ENCODE measurements around the gene HIRIP3.
A peak's percentile ranks its signal among the peaks of the same experiment; 100 is the strongest.
"Not testable (repeated sequence)": the region's sequence is repeated elsewhere in the genome, so short reads cannot be mapped to it uniquely, and the experiment has no call there.

HIRIP3 gene

DNA sequence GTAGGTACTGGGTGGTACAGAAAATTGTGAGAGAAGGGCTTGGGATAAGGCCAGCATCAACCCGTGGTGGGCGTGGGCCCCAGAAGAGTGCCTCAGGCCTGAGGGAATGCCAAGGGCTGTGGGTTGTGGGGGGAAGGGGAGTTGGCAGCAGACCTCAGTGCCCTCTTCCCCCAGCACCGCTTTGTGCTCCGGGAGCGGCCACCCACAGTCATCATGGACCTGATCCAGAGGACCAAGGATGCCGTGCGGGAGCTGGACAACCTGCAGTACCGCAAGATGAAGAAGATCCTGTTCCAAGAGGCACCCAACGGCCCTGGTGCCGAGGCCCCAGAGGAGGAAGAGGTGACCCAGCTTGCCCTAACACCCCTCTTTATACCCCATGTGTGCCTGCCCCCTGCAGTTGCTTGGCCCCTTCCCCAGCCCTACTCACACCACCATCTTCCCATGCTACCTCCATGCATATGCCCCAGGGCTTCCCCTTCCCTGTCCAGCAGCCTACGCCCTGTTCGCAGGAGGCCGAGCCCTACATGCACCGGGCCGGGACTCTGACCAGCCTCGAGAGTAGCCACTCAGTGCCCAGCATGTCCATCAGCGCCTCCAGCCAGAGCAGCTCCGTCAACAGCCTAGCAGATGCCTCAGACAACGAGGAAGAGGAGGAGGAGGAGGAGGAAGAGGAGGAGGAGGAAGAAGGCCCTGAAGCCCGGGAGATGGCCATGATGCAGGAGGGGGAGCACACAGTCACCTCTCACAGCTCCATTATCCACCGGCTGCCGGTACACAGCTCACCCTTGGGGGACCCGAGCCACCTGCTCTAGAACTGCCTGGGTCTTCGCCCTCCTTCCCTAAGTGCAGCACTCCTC, 12.6 kb downstream of the HIRIP3 start:
- DNase-seq, result no peak

DNA sequence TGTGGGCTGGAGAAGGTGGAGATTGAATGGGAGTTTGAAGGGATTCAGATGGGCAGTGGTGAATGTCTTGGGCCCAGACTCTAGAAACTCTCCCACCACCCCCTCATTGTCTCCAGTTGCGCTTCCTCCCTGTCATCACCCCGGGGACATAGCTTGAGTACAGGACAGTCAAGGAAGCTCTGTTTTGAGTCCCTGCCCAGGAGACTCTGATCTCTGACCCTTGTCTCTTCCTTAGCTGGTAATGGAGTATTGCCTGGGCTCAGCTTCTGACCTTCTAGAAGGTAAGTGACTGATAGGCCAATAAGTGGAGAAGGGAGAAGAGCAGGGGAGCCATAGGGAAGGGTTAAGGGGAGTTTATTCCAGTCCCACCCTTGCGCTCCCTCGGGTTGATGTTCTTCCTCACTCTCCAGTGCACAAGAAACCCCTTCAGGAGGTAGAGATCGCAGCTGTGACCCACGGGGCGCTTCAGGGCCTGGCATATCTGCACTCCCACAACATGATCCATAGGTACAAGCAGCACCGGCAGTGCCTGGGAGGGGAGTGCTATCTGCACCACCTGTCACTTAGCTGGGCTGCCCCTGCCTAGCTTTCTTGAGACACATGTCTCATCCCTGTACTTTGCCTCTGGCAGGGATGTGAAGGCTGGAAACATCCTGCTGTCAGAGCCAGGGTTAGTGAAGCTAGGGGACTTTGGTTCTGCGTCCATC, 16.7 kb downstream of the HIRIP3 start:
- no peak for DNase-seq

DNA sequence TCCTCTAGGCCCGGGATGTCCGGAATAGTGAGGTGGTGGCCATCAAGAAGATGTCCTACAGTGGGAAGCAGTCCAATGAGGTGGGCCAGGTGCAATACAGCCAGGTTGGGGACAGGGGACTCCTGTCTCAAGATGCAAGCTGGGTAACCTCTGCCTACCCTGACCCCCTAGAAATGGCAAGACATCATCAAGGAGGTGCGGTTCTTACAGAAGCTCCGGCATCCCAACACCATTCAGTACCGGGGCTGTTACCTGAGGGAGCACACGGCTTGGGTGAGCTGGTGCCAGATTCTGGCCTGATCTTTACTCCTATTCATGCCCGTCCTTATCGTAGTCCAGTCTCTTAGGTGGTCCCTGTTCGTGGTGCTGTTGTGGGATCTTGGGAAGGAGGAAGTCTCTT, 17.3 kb downstream of the HIRIP3 start:
- DNase-seq, result no peak

DNA sequence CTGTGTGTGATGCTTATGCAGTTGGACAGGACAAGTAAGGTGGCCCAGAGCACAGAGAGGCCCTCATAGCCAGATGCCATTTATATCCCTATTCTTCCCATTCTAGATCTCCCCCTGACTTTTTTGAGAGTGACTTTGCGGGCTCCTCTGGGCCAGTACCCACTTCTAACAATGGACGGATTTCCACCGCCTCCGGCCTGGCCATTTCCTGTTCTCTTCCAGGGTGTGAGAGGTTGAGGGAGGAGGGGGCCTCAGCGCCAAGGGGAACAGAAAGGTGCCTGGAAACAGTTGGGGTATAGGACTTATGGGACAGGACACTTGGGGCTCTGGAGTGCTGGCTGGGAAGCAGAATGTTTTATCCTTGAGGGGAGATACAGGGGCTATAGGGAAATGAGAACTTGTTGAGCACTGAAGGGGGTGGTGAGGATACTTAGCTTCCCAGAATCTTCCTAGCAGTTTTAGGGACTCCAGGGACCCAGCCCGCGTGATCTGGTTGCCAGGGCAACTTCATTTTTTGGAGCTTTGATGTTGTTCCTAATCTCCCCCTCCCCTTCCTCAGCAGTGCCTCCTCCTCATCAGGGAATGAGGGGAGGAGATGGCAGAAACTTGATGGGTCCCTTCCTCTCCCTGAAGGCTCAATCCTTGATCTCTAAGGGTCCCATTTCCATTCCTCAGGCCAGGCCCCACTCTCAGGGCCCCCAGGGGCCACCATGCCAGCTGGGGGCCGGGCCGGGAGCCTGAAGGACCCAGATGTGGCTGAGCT, 18.2 kb downstream of the HIRIP3 start:
- DNase-seq, result no peak

DNA sequence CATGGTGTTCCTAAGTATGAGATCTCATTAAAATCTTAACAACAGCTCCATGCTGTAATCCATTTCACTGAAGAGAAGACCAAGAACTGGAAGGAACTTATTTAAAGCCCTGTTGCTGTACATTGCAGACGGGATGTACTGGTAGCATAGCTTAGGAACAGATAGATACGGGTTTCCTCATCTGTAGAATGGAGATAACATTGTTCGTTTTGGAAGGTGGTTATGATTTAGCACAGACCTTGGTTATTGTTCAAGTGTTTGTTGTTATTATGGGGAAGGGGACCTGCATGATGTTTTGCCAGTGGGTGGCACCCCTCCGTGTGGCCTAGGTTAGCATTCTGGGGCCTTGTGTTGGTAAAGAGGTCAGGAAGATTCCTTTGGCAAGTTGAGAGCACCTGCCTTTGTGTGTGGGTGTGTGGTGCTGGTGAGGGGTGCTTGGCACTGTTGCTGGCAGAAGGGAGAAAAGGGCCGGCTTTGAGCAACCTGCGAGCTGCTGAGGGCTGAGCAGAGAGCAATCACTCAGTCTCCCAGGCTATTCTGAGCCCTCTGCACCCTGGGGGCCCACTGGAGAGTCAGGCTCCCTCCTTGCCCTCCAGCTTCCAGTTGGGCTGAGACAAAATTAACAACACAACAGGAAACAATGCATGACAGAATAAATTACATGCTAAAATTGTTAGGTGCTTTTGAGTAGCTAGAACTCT, 19.5 kb downstream of the HIRIP3 start:
- no peak for DNase-seq

DNA sequence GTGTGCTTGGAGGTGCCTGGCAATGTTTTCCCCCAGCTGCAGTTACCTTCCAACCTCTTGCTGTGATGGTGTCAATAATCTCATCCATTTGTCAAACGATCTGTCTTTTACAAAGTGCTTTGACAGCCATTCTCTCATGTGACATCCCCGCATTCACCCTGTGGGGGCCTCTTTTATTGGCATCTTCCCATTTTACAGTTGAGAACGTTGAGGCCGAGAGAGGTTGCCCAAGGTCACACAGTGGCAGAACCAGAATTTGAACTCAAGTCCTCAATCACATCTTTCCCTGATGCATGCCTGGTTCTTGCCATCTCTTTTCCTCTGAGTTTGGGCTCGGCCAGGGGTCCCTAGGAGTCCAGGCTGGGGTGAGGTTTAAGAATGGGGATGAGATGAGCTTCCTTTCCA, 20.3 kb downstream of the HIRIP3 start:
- no peak for DNase-seq

DNA sequence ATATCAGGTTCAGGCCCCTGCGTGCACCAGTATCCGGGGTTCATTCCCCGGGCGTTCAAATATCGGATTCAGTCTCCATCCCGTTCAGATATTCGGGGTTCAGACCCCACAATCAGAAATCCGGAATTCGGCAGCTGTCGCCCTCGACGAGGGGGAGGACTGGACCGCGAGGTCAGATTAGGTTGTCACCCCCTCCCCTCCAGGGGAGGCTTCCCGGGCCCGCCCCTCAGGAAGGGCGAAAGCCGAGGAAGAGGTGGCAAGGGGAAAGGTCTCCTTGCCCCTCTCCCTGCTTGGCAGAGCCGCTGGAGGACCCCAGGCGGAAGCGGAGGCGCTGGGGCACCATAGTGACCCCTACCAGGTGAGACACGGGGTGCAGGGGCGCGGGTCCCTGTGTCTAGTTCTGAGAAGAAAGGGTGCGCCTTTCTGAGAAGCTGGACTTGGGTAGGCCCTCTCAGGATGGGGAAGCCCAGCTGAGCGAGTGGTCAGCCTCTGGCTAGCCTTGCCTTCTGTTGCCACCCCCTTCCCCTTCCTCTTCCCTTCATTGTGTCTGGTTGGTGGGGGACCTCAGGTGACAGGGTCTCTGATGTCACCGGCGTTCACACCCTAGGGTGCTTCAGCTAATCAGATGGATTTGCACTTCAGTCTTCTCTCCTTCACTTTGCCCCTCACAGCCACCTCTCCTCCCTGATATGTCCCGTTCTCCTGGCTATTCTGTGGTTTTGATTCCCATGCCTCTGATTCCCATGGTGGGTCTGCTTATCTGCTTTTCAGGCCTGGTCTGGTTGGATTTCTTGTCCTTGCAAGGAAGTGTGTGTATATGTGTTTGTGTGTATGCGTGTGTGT, 20.9 kb downstream of the HIRIP3 start:
- DNase-seq, result peak; percentile 32

DNA sequence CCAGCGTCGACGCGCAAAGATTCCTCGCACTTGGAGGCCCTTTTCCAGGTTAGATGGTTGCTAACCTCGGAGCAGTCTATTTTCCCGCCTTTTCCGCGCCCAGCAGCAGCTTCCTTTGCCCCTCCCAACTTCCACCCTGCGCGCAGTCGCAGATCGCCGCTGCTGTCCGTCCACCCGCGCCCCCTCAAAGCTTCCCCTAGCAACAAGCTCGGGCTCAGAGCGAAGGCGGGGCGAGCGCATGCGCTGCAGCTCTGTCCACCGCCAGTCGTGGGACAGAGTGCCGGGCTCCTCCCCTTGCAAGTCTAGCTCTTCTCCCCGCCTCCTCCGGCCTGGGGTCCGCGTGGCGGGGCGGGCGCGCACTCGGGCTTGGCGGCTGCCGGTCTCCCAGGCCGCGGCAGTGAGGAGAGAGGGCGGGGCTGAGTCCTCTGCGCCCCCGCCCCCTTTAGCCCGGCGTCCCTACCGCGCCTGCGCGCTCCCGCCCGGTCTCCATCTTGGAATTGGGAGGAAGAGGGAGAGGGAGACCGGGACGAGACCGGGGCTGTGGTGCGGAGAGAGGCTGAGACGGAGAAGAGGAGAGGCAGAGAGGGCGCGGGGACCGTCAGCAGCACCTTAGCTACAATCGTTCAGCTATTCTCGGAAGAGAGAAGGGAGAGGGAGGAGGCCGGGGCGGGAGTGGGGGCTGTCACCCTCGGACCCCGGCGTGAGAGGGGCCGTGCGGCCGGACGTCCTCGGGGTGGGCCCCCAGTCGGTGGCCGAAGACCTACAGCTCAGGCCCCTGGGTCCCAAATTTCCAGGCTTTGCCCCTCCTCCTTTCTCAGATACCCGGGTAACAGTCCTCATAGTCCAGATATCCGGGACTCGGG, 21.8 kb downstream of the HIRIP3 start, which contains the start of gene TAOK2:
TAOK2 (plus strand) TSS at position 485 of the 863 bp plus-strand sequence. CDS start 3,905 bp downstream, outside the sequence.
- DNase-seq, result peak; percentile 90

DNA sequence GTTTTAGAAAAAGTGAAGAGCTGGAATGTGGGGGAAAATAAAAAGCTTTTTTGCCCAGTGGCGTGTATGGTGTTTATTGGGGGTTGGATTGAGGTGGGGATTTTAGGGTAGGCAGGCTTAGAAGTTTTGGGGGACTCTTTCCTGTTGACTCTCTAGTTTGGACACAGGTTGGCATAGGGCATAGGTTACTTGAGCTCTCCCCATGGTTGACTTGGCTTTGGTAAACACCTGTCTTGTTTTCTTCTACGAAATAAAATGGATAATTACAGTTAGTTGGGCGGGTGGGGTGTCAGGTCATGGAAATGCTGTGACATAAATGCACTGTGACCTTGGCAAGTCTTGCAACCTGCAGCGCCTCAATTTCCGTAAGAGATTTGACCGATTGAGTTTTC, 22.4 kb downstream of the HIRIP3 start:
- no peak for DNase-seq

DNA sequence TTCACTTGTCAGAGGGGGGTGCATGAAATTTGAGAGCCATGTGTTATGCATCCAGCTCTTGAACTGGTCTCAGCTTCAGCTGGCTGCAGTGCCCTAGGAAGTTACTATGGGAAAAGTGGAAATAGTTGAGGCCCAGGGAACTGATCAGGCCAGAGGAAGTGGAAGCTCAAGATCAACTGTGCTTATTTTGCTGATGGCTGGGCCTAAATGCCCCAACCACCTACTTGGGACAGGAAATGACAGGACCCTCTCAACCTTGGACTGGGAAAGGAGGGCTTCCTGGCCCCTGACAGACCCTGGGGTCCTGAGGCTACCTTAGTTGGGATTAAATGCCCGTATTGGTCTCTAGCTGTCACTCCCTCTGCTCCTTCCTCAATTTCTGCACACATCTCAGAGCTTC, 22.9 kb downstream of the HIRIP3 start:
- DNase-seq, result no peak

DNA sequence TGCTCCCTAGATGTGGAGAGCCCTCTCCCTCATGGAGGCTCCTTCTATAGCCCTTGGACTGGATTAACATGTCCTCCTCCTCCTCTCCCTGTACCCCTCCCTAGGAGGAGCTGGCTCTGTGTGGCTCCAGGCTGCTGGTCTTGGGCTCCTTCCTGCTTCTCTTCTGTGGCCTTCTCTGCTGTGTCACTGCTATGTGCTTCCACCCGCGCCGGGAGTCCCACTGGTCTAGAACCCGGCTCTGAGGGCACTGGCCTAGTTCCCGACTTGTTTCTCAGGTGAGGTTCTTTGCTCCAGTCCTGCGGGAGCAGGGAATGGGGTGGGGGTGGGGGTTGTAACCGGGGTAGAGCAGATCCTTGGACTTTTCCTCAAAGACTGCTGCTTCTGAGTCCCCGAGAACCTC, 24.1 kb downstream of the HIRIP3 start:
- DNase-seq, result no peak

DNA sequence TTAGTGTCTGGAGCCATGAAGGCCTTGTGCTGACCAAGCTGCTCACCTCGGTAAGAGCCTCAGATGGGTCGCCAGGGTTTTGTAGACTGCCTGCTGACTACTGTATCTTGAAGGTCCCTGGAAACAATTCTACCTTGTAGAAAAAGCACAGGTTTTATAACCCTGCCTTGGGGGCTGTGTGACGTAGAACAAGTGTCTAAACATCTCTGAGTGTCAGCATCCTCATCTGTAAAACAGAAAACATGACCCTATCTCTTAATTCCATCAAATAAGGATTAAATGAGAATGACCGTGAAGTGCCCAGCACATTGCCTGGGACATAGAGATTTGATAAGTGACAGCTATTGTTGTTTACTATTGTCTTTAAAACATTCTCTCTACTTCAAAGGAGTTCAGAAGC, 27.2 kb downstream of the HIRIP3 start:
- no peak for DNase-seq

DNA sequence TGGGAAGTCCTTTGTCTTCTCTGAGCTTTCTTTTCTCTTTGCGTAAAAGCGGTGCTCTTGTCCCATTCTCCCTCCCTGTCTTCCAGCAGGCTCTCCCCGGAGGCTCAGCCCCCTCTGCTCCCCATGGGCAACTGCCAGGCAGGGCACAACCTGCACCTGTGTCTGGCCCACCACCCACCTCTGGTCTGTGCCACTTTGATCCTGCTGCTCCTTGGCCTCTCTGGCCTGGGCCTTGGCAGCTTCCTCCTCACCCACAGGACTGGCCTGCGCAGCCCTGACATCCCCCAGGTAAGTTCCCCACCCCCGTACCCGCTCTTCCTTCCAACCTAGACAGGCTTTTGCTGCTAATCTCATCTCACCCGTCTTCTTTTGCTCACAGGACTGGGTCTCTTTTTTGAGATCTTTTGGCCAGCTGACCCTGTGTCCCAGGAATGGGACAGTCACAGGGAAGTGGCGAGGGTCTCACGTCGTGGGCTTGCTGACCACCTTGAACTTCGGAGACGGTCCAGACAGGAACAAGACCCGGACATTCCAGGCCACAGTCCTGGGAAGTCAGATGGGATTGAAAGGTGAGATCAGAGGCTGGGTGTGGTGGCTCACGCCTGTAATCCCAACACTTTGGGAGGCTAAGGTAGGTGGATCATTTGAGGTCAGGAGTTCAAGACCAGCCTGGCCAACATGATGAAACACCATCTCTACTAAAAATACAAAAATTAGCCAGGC, 32.2 kb downstream of the HIRIP3 start:
- no peak for DNase-seq

DNA sequence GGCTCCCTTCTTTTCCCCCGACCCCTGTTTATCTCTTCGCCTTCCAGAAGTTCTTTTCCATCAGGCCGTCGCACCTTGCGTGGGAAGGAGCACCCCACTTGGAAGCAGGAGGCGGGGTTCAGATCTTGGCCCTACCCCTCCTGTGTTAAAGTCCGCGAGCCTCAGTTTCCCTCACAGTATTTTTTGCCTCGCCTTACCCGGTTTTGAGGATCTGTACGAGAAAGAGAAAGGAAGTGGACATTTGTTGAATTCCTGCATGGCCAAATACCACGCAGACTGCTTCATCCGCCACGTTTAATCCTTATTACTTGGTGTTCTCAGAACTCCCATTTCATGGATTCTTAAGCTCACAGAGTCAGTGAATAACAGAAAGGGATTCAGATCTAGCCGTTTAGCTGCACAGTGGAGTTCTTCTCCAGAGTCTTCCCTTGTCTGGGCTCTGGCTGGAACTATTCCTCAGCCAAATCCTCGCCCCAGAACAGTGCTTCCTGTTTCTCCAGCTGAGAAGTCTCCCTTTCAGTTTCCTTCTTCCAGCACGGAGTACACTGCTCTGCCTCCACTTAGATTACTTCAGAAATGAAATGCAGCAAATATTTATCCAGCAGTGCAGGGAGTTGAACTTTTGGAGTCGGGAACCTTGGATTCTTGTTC, 32.9 kb downstream of the HIRIP3 start:
- DNase-seq, result no peak

DNA sequence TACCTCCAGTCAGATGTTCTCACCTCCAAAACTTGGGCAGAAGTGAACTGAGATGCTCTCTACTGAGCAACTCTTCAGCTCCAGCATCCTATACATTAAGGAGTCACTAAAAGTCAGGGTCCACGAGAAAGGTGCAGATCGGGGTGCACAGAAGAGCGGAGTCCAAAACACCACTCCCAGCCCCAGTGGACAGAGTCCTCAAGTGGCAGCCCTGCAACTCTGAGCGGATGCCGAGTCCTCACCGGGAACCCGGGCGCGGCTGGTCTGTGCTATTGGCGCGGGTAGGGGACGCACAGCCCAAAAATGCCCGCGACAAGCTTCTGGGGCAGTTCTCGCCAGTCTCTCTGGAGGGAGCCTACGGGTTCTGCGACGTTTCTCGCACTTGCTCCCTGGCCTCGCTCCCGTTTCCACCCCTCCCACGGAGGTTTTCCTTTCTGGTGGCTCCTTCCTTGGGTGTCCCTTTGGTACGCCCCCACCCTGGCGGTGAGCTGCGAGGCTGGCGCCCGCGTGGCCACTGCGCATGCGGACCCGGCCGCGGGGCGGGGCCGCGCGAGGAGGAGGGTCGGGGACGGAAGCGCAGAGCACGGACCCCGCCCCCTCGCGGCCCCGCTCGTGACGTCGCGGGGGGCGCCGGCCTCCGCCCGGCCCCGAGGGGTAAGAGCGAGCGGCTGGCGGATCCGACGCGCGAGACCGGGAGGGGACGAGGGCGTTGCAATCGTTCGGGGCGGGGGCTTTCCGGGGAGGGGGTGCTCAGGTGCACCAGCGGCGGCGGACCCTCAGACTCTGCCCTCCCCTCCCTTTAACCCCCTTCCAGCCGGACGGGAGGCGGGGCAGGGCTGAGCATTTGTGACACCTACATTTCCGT, 33.7 kb downstream of the HIRIP3 start, which contains the start of gene TMEM219:
TMEM219 (plus strand) TSS at position 601 of the 865 bp plus-strand sequence. CDS start 1,065 bp downstream, outside the sequence.
- peak; percentile 98 for DNase-seq

DNA sequence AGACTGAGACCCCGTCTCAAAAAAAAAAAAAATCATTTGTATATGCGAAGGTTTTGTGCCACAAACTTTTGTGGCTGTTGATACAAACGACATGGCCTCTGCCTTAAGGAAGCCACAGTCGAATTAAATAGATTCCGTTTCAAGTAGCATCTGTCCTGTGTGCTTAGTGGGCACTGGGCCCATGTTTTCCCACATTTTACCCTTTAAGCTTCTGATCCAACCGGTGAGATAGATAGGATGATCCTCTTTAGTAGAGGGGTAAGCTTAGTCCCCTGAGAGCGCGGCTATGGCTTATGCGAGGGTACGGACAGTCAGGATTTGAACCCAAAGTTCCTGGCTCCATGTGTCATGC, 34.3 kb downstream of the HIRIP3 start:
- no peak for DNase-seq

DNA sequence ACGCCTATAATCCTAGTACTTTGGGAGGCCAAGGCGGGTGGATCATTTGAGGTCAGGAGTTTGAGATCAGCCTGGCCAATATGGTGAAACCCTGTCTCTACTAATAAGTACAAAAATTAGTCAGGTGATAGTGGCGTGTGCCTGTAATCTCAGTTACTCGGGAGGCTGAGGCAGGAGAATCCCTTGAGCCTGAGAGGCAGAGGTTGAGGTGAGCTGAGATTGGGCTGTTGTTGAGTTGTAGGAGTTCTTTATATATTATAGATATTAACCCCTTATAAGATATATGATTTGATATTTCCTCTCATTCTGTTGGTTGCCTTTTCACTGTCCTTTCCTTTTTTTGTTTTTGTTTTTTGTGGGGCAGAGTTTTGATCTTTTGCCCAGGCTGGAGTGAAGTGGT, 35.6 kb downstream of the HIRIP3 start:
- DNase-seq, result not testable (repeated sequence)

DNA sequence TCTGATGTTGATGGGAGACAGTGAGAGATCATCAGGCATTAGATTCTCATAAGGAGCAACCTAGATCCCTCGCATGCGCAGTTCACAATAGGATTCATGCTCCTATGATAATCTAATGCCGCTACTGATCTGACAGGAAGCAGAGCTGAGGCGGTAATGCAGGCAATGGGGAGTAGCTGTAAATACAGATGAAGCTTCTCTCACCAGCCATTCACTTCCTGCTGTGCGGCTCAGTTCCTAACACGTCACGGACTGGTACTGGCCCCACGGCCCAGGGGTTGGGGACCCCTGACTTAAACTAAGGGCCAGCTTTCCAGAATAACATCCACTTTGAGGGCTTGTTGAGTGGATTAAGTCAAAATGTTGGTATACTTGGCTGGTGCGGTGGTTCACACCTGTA, 36.1 kb downstream of the HIRIP3 start:
- no peak for DNase-seq

DNA sequence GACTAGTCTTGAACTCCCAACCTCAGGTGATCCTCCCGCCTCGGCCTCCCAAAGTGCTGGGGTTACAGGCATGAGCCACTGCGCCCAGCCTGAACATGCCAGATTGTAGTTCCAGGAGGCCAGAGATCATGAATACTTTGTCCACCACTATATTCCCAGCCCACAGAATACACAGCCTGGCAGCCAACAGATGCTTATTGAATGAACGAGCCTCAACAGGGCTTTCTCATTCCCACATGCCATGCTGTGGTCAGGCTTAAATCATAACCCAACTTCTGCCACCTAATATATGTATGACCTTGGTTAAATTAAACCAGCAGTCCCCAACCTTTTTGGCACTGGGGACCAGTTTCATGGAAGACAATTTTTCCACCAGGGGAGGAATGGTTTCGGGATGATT, 36.7 kb downstream of the HIRIP3 start:
- no peak for DNase-seq

All from activated T-cell treated with anti-CD3 and anti-CD28 coated beads, Interleukin-2, amount 50 U/mL, for 1 hour (primary cell).